ENCODE measurements around the gene LEMD1.
A peak's percentile ranks its signal among the peaks of the same experiment; 100 is the strongest.

LEMD1 gene

GRCh38 chr1:205358579-205358978, 63.3 kb downstream of the LEMD1 start:
- H3K36me3 ChIP-seq (ENCODE audit: control insufficient read depth, insufficient read depth, low read length): no peaks in the 10 kb centered on the region
- no peak overlapping the region for H3K27ac ChIP-seq (ENCODE audit: insufficient read depth, low read length, poor library complexity, severe bottlenecking)
- H3K4me1 ChIP-seq (ENCODE audit: control insufficient read depth, insufficient read depth, low read length, poor library complexity, severe bottlenecking): no peaks in the 10 kb centered on the region

GRCh38 chr1:205357567-205357966, 64.3 kb downstream of the LEMD1 start:
- no peak overlapping the region for H3K27ac ChIP-seq (ENCODE audit: insufficient read depth, low read length, poor library complexity, severe bottlenecking)
- H3K4me3 ChIP-seq (ENCODE audit: insufficient read depth, low read depth, low read length, poor library complexity, severe bottlenecking): no peak overlapping the region
- DNase-seq: no peak
- no peaks in the 10 kb centered on the region for H3K36me3 ChIP-seq (ENCODE audit: control insufficient read depth, insufficient read depth, low read length)
- H3K4me1 ChIP-seq (ENCODE audit: control insufficient read depth, insufficient read depth, low read length, poor library complexity, severe bottlenecking): no peaks in the 10 kb centered on the region
- no peaks in the 10 kb centered on the region for H3K27me3 ChIP-seq (replicated peaks; ENCODE audit: control insufficient read depth, insufficient read depth, low read length, poor library complexity, severe bottlenecking)
- H3K9me3 ChIP-seq (ENCODE audit: control insufficient read depth, low read length): no peaks in the 10 kb centered on the region

More at GRCh38 chr1:205358579-205358978, 63.3 kb downstream of the LEMD1 start:
- Histone ChIP-seq H3K4me3 (ENCODE audit: insufficient read depth, low read depth, low read length, poor library complexity, severe bottlenecking) (no peak overlapping the region), H3K9me3 (ENCODE audit: control insufficient read depth, low read length) (no peaks in the 10 kb centered on the region), H3K27me3 (replicated peaks; ENCODE audit: control insufficient read depth, insufficient read depth, low read length, poor library complexity, severe bottlenecking) (no peaks in the 10 kb centered on the region)
- no peak for DNase-seq

GRCh38 chr1:205356440-205357139, 65.3 kb downstream of the LEMD1 start, which contains the start of gene KLHDC8A:
Gene KLHDC8A (minus strand): TSS chr1:205356922. CDS start chr1:205343604, 13,318 bp downstream.
- H3K36me3 ChIP-seq (ENCODE audit: control insufficient read depth, insufficient read depth, low read length): no peaks in the 10 kb centered on the region
- H3K4me1 ChIP-seq (ENCODE audit: control insufficient read depth, insufficient read depth, low read length, poor library complexity, severe bottlenecking): no peaks in the 10 kb centered on the region
- no peak for DNase-seq
- no peak within 1 kb of the TSS for H3K4me3 ChIP-seq (ENCODE audit: insufficient read depth, low read depth, low read length, poor library complexity, severe bottlenecking)
- no peak within 1 kb of the TSS for H3K27ac ChIP-seq (ENCODE audit: insufficient read depth, low read length, poor library complexity, severe bottlenecking)
- no peaks in the 10 kb centered on the region for H3K27me3 ChIP-seq (replicated peaks; ENCODE audit: control insufficient read depth, insufficient read depth, low read length, poor library complexity, severe bottlenecking)
- no peaks in the 10 kb centered on the region for H3K9me3 ChIP-seq (ENCODE audit: control insufficient read depth, low read length)

- no peak overlapping the region for H3K27ac ChIP-seq (ENCODE audit: insufficient read depth, low read length, poor library complexity, severe bottlenecking)
- H3K9me3 ChIP-seq (ENCODE audit: control insufficient read depth, low read length): no peaks in the 10 kb centered on the region
- H3K4me3 ChIP-seq (ENCODE audit: insufficient read depth, low read depth, low read length, poor library complexity, severe bottlenecking): no peak overlapping the region
- H3K36me3 ChIP-seq (ENCODE audit: control insufficient read depth, insufficient read depth, low read length): no peaks in the 10 kb centered on the region
- H3K4me1 ChIP-seq (ENCODE audit: control insufficient read depth, insufficient read depth, low read length, poor library complexity, severe bottlenecking): no peaks in the 10 kb centered on the region
- H3K27me3 ChIP-seq (replicated peaks; ENCODE audit: control insufficient read depth, insufficient read depth, low read length, poor library complexity, severe bottlenecking): no peaks in the 10 kb centered on the region
- DNase-seq: no peak
Measured at GRCh38 chr1:205355075-205355453, 66.8 kb downstream of the LEMD1 start.

- H3K27me3 ChIP-seq (replicated peaks; ENCODE audit: control insufficient read depth, insufficient read depth, low read length, poor library complexity, severe bottlenecking): no peaks in the 10 kb centered on the region
- H3K27ac ChIP-seq (ENCODE audit: insufficient read depth, low read length, poor library complexity, severe bottlenecking): no peak overlapping the region
Measured at GRCh38 chr1:205354259-205355074, 67.4 kb downstream of the LEMD1 start.

GRCh38 chr1:205353612-205354011, 68.2 kb downstream of the LEMD1 start:
- H3K4me1 ChIP-seq (ENCODE audit: control insufficient read depth, insufficient read depth, low read length, poor library complexity, severe bottlenecking): no peaks in the 10 kb centered on the region
- H3K9me3 ChIP-seq (ENCODE audit: control insufficient read depth, low read length): no peaks in the 10 kb centered on the region
- no peak for DNase-seq
- no peak overlapping the region for H3K27ac ChIP-seq (ENCODE audit: insufficient read depth, low read length, poor library complexity, severe bottlenecking)
- no peaks in the 10 kb centered on the region for H3K36me3 ChIP-seq (ENCODE audit: control insufficient read depth, insufficient read depth, low read length)
- no peaks in the 10 kb centered on the region for H3K27me3 ChIP-seq (replicated peaks; ENCODE audit: control insufficient read depth, insufficient read depth, low read length, poor library complexity, severe bottlenecking)
- no peak overlapping the region for H3K4me3 ChIP-seq (ENCODE audit: insufficient read depth, low read depth, low read length, poor library complexity, severe bottlenecking)

More at GRCh38 chr1:205354259-205355074, 67.4 kb downstream of the LEMD1 start:
- Histone ChIP-seq H3K36me3 (ENCODE audit: control insufficient read depth, insufficient read depth, low read length) (no peaks in the 10 kb centered on the region), H3K4me1 (ENCODE audit: control insufficient read depth, insufficient read depth, low read length, poor library complexity, severe bottlenecking) (no peaks in the 10 kb centered on the region), H3K4me3 (ENCODE audit: insufficient read depth, low read depth, low read length, poor library complexity, severe bottlenecking) (no peak overlapping the region), H3K9me3 (ENCODE audit: control insufficient read depth, low read length) (no peaks in the 10 kb centered on the region)
- peak; percentile 11 to 46 (median 19) for DNase-seq

- Histone ChIP-seq H3K4me3 (ENCODE audit: insufficient read depth, low read depth, low read length, poor library complexity, severe bottlenecking) (no peak overlapping the region), H3K36me3 (ENCODE audit: control insufficient read depth, insufficient read depth, low read length) (no peaks in the 10 kb centered on the region), H3K4me1 (ENCODE audit: control insufficient read depth, insufficient read depth, low read length, poor library complexity, severe bottlenecking) (no peaks in the 10 kb centered on the region), H3K9me3 (ENCODE audit: control insufficient read depth, low read length) (no peaks in the 10 kb centered on the region), H3K27ac (ENCODE audit: insufficient read depth, low read length, poor library complexity, severe bottlenecking) (no peak overlapping the region), H3K27me3 (replicated peaks; ENCODE audit: control insufficient read depth, insufficient read depth, low read length, poor library complexity, severe bottlenecking) (no peaks in the 10 kb centered on the region)
- no peak for DNase-seq
Measured at GRCh38 chr1:205353191-205353590, 68.7 kb downstream of the LEMD1 start.

- H3K27ac ChIP-seq (ENCODE audit: insufficient read depth, low read length, poor library complexity, severe bottlenecking): no peak overlapping the region
- DNase-seq: no peak
Measured at GRCh38 chr1:205351984-205352713, 69.7 kb downstream of the LEMD1 start.

GRCh38 chr1:205350691-205351141, 71.1 kb downstream of the LEMD1 start:
- no peaks in the 10 kb centered on the region for H3K4me1 ChIP-seq (ENCODE audit: control insufficient read depth, insufficient read depth, low read length, poor library complexity, severe bottlenecking)
- H3K27me3 ChIP-seq (replicated peaks; ENCODE audit: control insufficient read depth, insufficient read depth, low read length, poor library complexity, severe bottlenecking): no peaks in the 10 kb centered on the region
- H3K27ac ChIP-seq (ENCODE audit: insufficient read depth, low read length, poor library complexity, severe bottlenecking): no peak overlapping the region
- no peak overlapping the region for H3K4me3 ChIP-seq (ENCODE audit: insufficient read depth, low read depth, low read length, poor library complexity, severe bottlenecking)
- H3K9me3 ChIP-seq (ENCODE audit: control insufficient read depth, low read length): no peaks in the 10 kb centered on the region
- DNase-seq: no peak
- H3K36me3 ChIP-seq (ENCODE audit: control insufficient read depth, insufficient read depth, low read length): no peaks in the 10 kb centered on the region

More at GRCh38 chr1:205351984-205352713, 69.7 kb downstream of the LEMD1 start:
- Histone ChIP-seq H3K27me3 (replicated peaks; ENCODE audit: control insufficient read depth, insufficient read depth, low read length, poor library complexity, severe bottlenecking) (no peaks in the 10 kb centered on the region), H3K36me3 (ENCODE audit: control insufficient read depth, insufficient read depth, low read length) (no peaks in the 10 kb centered on the region), H3K9me3 (ENCODE audit: control insufficient read depth, low read length) (no peaks in the 10 kb centered on the region), H3K4me3 (ENCODE audit: insufficient read depth, low read depth, low read length, poor library complexity, severe bottlenecking) (no peak overlapping the region), H3K4me1 (ENCODE audit: control insufficient read depth, insufficient read depth, low read length, poor library complexity, severe bottlenecking) (no peaks in the 10 kb centered on the region)

Data from effector memory CD4-positive, alpha-beta T cell (primary cell).